Esophagus squamous epithelium (tissue), 4 donors: ENCODE data around the gene CFAP43.

Source experiments
- CTCF ChIP-seq, 6 experiments: fragments of 450-650 bp in 4 of 6; fragments of 200-600 bp in 2 of 6; sonication (generic) in 2 of 6; IDR thresholded peaks; one replicate each; pipeline ENCODE4 v1.5.1; 2016 to 2019; ENCODE audit warnings: antibody characterized with exemption in 6 of 6, mild to moderate bottlenecking in 4 of 6, moderate library complexity in 4 of 6
- POLR2A ChIP-seq, 4 donors: fragments of 450-650 bp; IDR thresholded peaks; one replicate each; pipeline ENCODE4 v1.6.1; 2017; ENCODE audit warnings: antibody characterized with exemption in 4 of 4, mild to moderate bottlenecking in 4 of 4, moderate library complexity in 3 of 4

- no peak for TF ChIP-seq CTCF (IDR thresholded peaks at IDR 0.05)
- TF ChIP-seq POLR2A (IDR thresholded peaks at IDR 0.05), result no peak
Measured at GRCh38 chr10:104264783-104265182, 32.6 kb upstream of the CFAP43 start.
